OCI-LY3 (cell line): Measurements from ENCODE around the gene BRD4.

ENCODE experiments used
- CTCF ChIP-seq: fragments of 200-600, 300-600 bp; sonication (generic); IDR thresholded peaks from 2 replicates; pipeline ENCODE4 v1.5.1; 2014; ENCODE audit warnings: antibody characterized with exemption, low read length, low read depth
- EZH2phosphoT487 ChIP-seq: fragments of 200-600 bp; shearing (Covaris generic); IDR thresholded peaks from 2 replicates; pipeline ENCODE4 v1.6.1; 2018; ENCODE audit warnings: antibody characterized with exemption, mixed run types, low read depth

GRCh38 chr19:15331419-15332310, 674 bp downstream of the BRD4 start:
- no peak for TF ChIP-seq CTCF
- TF ChIP-seq EZH2phosphoT487, result no peak
